Frontal cortex (tissue), 4 donors: ENCODE measurements around the gene PLA2G6. TPM values are rescaled to one million over a fixed set of nuclear protein-coding genes. Genes with fewer than 3 reads are reported as not detected.
A peak's percentile ranks its signal among the peaks of the same experiment; 100 is the strongest.
"Not testable (repeated sequence)": the region's sequence is repeated elsewhere in the genome, so short reads cannot be mapped to it uniquely, and the experiment has no call there.

Experiments
- DNase-seq, 2 donors: peaks; one replicate each; pipeline ENCODE4 v3.0.0; 2012; ENCODE audit warnings: low spot score in 2 of 2
- FAIRE-seq: peaks from 2 replicates; lab custom pipeline; 2012; peaks lifted over from hg19 to GRCh38; lab: Jason Lieb, UNC
- total RNA-seq: library from RNA; depleted of rRNA; stranded (reverse); fragments of >200 nt; gene quantifications from one replicate; pipeline ENCODE4 v1.2.3, GENCODE V29; 2014
- donor health status: control.
- donor health status: control.
- donor health status: control.

The PLA2G6 gene
- total RNA-seq, 1 donor from 2014 or later, result 19.6 TPM

DNA sequence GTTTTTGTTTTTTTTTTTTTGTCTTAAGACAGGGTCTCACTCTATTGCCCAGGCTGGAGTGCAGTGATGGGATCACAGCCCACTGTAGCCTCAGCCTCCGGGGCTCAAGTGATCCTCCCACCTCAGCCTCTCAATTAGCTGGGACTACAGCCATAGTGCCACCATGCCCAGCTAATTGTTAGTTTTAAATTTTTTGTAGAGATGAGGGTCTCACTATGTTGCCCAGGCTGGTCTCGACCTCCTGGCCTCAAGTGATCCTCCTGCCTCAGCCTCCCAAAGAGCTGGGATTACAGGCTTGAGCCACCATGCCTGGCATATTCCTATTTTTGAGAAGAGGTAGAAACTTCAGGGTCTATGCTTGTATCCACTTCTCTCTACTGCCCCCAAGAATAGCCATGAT lies 62.9 kb downstream of the PLA2G6 start:
- DNase-seq, FAIRE-seq: not testable (repeated sequence)

DNA sequence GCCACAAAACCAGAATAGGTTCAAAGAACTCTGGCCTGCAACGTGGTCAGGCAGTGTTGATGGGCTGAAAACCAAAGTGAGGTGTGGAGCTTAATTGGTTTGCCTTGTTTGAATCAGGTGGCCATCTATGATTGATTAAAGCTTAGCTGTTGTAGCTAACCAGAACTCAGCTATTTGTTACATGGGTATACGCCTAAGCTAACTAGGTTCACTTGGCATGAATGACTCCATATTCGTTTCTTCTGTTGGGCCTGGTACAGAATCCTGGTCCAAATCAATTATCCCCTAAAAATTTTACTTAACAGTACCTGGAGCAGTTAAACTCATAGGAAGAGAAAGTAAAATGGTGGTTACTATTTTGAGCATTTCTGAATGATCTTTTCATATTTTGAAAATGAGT lies 63.4 kb downstream of the PLA2G6 start:
- DNase-seq (no peak), FAIRE-seq (no peak)

DNA sequence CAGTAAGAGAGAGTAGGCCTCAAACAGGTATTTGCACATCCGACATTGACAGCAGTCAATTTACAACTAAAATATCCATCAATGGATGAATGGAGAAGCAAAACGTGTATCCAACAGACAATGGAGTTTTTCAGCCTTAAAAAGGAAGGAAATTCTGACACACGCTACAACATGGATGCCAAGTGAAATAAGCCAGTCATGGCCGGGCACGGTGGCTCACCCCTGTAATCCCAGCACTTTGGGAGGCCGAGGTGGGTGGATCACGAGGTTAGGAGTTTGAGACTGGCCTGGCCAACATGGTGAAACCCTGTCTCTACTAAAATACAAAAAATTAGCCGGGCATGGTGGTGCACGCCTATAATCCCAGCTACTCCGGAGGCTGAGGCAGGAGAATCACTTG lies 64.1 kb downstream of the PLA2G6 start:
- DNase-seq, FAIRE-seq: not testable (repeated sequence)

DNA sequence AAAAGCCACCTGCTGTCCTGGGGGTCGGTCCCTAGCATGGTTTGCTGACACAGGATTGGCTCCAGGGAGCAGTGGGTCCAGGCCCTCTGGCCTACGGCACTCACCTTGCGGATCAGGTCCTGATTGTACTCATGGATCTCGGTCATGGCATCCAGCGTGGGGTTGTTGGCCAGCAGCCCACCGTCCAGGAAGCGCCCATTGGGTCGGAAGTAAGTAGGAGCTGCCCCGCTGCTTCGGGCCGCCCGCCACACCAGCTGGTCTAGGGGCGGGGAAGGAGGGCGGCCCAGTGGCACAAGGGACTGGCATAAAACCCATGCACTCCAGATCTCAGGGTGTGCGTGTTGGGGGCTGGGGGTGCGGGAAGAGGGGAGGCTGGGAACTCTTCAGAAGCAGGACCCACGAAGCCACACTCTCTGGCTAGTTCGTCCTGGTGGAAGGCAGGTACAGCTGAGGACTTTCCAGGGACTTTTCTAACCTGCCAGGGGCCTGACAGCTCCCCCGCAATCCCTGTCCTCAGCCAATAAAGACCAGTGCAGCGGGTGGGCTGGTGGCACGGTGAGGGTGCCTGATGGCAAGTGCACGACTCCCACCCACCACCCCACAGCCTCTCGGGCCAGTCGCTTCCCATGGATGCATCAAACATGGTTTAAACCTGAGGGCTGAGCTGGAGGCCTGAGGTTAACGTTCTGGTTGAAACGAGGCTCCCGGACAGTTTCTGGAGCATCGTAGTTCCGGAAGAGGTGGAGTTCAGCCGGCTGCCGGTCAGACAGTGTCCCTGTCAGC lies 66.0 kb downstream of the PLA2G6 start:
- DNase-seq (no peak), FAIRE-seq (no peak)

DNA sequence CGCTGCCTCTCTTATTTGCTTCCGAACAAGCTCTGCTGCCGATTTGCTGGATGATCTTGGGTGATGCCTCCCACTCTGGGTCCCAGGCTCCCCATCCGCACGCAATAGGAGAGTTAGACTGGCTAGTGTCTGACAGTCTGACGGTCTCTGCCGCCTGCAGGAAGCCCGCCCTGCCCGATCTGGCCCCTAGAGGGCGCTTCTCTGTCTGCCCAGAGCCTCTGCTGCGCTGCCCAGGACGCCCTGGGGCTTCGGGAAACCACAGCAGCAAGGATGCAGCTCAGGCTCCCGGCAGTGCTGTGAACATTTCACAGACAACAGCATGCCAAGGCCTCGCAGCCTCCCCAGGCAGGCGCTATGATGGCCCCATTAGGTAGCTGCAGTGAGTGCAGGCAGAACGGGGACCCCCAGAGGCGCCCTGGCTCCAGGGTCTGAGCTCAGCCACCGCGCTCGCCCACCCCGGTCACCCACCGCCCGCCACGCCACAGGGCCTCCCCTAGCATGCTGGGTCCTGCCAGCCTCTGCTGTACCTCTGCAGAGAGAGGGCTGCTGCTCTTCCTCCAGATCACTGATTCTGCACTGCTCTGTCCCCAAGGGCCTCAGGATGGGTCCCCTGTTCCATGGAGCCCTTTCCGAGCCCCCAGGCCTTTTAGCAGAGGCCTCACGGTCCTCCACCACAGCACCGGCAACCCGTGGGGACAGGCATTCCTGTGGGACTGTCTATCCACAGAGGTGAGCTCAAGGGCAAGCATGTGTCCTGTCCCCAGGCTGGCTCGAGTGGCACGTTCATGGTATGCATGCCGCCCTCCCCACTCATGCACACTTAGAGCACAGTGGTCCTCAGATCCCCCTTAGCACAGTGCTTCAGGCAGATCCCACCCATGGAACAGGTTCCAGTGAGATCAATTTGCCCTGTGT lies 66.9 kb downstream of the PLA2G6 start:
- FAIRE-seq, result no peak
- peak; percentile 88 to 96 for DNase-seq

DNA sequence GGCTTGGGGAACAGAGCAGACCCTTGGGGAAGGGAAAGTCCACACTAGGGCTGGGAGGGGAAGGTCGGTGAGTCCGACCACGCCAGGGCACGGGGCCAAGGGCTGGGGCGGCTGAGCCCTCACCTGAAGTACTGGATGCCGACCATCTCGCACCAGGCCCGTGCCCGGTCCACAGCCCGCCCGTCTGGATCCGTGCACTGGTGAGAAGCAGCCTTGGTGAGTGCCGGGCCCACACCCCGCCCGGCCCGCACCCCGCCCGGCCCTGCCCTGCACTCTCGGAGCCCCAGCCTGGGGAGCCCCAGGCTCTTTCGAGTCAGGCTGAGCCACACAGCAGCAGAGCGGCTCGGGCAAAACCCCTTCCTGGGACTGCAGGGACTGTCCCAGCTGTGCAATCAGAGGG lies 69.2 kb downstream of the PLA2G6 start:
- FAIRE-seq (no peak), DNase-seq (no peak)

DNA sequence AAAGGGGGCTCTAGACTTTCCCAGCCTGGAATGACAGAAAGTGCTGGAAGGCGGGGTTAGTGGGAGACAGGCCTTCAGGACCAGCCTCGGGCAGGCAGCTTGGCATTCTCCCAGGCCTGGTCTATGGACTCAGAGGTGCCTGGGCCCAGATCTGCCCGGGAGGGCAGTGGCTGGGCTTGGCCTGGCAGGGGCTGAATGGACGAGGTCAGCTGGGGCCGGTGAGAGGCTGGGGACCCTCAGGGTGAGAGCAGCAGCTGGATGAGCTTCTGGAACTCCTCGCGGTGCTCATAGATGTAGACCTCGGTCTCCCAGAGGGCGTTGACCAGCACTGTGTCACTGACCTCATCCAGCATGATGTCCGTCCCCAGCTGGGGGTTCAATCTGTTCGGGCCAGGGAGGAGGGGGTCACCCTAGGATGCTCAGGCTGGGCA lies 69.7 kb downstream of the PLA2G6 start:
- DNase-seq (no peak), FAIRE-seq (no peak)

DNA sequence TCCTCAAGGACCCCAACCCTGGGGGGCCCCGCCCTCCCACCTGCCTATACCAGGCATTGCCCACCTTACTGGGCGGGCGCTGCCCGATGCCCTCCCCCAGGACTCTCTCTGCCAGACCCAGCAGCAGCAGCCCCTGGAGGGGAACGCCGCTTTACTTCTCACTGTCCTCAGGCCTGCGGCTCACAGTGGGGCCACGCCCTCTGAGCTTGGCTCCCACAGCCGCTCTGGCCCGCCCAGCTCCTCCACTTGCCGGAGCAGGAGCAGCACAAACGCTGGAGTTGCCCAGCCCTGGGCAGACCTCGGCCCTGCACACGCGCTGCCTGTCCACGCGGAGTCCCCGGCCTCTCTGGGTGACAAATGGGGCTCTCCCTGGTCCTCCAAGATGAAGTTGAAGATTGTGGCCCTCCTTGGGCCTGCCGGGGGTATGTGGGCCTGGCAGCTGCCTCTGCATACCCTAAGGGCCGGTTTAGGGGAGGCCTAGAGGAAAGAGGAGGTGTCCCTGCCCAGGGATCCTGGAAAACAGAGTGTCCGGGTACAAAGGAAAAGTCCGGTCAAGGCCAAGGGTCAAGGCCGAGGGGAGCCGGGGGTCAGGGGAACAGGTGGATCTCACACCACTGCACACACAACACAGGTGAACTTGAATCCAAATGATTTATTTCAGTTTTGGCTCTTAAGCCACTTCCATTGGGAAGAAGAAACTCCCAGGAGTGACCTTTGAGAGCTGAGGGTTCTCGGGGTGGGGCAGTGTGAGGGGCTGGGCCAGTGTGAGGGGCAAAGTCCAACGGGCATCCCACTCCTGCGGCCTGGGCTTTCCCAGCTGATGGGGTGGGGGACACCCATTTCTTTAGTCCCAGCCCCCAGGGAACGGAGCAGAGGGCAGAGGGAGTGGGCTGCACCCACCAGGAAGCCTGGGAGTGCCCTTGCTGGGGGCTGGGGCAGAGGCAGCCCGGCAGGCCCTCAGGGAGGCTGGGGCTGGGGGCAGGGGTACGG lies 70.5 kb downstream of the PLA2G6 start:
- DNase-seq, result no peak
- no peak for FAIRE-seq

DNA sequence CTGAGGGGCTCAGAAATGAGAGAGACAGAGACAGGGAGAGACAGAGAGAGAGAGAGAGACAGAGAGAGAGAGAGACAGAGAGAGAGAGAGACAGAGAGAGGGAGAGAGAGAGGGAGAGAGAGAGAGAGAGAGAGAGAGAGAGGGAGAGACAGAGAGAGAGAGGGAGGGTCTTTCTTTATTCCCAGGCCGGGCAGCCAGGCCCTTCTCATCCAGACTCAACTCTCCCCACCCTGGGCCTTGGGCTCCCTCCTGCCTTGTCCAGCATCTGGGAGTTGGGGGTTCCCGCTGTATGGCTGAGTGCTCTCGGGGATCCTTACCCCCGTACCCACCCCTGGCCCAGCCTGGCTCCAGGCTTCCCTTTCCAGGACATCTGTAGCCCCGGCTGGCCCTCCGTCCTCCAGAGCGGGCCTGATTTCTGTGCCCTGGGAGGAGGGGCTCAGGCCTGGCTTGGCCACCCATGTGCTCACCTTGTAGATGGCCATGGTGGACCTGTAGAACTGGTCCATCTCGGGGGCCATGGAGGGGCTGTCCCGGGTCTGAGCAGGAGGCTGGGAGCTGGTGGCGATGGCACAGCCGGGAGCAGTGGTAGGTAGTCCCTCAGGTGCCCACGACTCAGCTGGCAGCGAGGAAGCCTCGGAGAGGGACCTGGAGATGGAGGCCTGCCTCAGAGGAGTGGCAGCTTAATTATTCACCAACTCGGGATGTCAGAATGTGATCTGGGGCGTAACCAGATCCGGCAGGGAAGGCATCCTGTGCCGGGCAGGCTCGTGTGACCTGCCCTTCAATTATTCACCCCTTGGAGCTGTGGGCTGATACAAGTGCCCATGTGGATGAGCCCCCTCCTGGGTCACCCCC lies 71.4 kb downstream of the PLA2G6 start, which contains the start of gene BAIAP2L2:
Gene BAIAP2L2 (minus strand): TSS at position 677 of the 855 bp plus-strand sequence. CDS start 159 bp downstream, at position 518.
- DNase-seq (no peak), FAIRE-seq (no peak)

DNA sequence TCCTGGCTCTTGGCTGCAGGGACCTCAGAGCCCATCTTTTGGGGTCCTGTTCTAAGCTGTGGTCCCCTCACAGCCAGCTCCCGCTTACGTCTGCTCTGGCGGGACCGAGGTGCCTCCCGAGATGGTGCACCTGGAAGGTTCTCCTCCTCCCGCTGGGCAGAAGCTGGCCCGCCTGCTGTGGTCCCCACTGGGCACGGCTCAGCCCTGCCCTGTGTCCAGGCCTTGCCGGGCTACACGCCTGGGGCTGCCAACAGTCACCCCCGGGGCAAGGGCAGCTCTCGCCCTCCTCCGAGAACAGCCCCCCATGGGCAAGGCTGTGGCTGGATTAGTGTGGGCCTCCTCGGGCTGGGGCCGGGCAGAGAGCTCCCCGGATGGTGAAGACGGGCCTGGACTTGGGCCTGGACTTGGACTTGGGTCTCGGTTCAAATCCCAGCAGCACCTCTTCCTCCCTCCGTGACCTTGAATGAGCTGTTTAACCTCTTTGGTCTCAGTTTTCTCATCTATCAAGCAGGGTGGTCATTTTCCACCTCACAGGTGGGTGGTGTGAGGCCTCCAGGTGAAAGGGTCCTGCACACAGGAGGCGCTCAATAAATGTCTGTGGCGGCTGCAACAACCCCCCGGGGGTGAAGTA lies 72.1 kb downstream of the PLA2G6 start:
- no peak for FAIRE-seq
- no peak for DNase-seq

DNA sequence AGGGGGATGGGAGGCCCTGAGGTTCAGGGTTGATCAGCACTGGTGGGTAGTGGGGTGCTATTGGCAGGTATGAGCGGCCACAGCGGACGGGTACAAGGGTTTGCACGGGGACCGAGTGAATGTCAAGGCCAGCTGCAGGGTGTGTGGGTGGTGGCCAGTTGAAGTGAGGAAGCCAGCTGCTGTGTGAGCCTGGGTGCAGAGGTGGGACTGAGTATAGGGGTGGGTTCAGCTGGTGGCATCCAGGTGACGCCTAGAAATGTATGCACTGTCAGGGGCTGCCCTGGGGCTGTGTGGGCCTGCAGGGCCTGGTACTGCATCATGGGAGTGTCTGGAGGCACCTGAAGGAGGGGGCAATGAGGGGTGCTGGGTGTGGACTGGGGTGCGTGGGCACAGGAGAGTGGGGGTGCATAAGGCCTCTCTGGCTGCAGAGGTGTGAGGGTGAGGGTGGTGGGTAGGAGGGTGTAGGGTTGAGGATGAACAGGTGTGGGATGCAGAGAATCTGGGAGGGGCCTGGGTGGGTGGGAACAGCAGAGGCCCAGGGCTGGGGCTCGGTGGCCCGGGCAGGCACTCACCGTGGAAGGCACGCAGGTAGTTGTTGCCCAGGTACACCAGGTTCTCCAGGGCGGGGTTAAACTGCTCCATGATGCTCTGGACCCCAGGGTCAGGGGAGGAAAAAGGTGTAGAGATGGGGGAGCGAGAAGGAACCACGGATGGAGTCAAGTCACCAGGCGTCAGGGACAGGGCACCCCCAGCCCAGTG lies 72.9 kb downstream of the PLA2G6 start:
- DNase-seq (no peak), FAIRE-seq (no peak)

DNA sequence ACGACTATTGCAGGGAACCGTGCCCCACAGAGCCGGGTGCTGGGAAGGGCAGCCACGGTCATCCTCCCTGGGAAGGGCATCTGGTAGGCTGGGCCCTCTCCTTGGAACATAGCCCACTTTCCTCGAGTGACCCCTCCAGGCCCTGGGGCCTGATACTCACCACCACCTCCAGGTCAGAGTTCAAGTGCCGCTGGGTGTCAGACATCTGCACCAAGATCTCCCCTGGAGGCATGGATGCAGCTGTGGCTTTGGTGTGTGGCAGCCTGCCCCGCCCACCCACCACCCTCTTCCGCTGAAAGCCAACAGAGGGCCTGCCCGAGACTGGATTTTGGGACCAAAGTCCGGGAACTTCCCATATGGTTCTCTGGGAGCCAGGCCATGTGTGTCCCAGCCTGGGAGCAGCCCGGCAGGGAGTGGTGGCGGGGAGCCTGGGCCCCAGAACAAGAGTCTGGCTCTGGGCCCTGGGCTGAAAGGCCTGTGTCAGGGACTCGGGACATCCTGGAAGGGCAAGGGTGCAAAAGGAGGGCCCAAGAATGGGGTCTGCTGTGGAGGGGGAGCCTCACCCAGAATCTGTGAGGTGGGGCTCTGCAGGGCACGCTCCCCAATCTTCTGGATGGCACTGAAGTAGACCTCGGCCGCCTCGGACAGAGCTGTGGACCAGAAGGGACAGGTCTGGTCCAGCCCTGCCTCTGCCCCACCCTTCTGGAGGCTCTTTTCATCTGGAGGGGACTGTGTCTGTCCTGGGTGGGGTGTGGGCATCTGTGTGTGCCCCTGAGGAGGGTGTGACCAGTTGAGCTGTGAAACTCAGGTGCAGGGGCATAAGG lies 73.7 kb downstream of the PLA2G6 start:
- FAIRE-seq (no peak), DNase-seq (no peak)

DNA sequence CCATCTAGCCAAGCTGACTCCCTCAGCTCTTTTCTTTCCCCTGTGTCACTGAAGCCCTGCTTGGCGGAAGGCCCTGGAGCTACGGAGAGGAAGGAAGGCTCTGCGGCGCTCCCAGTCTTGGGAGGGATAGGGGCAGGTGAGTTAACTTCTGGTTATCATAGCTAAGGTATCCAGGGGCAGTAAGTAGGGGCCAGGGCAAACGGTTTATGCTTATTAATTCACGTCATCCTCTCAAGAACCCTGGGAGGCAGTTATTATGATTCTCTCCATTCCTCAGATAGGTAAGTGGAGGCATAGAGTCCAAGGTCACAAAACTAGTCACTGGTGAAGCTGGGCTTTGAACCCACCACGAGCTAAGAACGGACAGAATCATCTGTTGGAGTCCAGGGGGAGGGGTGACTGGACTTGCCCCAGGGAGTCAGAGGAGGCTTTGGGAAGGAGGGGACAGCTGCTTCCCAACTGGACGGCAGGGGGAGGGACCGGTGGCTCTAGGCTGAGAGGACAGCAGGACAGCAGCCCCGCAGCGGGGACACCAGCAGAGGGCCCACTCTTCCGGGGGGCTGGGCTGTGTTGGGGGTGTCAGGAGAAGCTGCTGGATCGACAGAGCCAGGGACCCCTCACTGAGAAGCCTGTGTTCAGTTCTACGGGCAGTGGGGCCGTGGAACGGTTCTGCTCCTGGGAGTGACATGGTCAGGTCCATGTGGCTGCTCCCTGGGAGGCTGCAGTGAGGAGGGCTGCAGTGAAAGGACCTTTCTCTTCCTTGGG lies 74.6 kb downstream of the PLA2G6 start:
- no peak for DNase-seq
- FAIRE-seq, result no peak

DNA sequence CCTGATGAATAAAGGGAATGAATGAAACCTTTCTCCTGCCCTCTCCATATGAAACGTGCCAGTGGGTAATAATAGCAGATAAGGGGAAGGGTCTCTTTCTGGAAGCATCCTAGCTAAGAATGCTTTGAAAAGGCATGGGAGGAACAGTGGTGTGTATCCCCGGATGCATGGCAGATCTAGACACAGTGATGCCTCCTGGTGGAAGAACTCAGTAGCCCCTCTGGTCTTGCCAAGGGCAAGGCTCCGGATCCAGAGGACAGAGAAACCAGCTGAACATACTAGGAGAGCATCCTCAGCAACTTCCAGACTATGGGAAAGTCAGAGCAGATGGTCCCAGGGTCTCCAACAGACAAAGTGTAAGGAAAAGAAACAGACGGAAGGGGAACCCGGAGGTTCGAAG lies 77.5 kb downstream of the PLA2G6 start:
- FAIRE-seq (no peak), DNase-seq (no peak)

DNA sequence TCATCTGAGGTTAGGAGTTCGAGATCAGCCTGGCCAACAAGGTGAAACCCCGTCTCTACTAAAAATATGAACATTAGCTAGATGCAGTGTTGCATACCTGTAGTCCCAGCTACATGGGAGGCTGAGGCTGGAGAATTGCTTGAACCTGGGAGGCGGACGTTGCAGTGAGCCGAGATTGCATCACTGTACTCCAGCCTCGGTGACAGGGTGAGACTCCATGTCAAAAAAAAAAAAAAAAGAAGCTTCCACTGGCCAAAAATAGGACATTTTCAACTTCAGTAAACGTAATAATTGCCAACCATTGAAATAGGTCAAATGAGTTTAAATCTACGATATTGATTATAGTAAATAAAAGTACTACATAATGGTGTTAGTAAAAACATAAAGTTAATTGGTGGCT lies 78.0 kb downstream of the PLA2G6 start:
- DNase-seq (no peak), FAIRE-seq (no peak)
